HG03439 (cell line): ENCODE results near the gene TLR9.
"Not testable (repeated sequence)": the region's sequence is repeated elsewhere in the genome, so short reads cannot be mapped to it uniquely, and the experiment has no call there.

Experiments used
- ATAC-seq: cut with Tn5 transposase; IDR thresholded peaks from one replicate; pipeline ENCODE4 v1.9.1; 2021; ENCODE audit warnings: mild to moderate bottlenecking, moderate library complexity; ENCODE audit not compliant: unreplicated experiment

TLR9 gene, protein sequence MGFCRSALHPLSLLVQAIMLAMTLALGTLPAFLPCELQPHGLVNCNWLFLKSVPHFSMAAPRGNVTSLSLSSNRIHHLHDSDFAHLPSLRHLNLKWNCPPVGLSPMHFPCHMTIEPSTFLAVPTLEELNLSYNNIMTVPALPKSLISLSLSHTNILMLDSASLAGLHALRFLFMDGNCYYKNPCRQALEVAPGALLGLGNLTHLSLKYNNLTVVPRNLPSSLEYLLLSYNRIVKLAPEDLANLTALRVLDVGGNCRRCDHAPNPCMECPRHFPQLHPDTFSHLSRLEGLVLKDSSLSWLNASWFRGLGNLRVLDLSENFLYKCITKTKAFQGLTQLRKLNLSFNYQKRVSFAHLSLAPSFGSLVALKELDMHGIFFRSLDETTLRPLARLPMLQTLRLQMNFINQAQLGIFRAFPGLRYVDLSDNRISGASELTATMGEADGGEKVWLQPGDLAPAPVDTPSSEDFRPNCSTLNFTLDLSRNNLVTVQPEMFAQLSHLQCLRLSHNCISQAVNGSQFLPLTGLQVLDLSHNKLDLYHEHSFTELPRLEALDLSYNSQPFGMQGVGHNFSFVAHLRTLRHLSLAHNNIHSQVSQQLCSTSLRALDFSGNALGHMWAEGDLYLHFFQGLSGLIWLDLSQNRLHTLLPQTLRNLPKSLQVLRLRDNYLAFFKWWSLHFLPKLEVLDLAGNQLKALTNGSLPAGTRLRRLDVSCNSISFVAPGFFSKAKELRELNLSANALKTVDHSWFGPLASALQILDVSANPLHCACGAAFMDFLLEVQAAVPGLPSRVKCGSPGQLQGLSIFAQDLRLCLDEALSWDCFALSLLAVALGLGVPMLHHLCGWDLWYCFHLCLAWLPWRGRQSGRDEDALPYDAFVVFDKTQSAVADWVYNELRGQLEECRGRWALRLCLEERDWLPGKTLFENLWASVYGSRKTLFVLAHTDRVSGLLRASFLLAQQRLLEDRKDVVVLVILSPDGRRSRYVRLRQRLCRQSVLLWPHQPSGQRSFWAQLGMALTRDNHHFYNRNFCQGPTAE

DNA sequence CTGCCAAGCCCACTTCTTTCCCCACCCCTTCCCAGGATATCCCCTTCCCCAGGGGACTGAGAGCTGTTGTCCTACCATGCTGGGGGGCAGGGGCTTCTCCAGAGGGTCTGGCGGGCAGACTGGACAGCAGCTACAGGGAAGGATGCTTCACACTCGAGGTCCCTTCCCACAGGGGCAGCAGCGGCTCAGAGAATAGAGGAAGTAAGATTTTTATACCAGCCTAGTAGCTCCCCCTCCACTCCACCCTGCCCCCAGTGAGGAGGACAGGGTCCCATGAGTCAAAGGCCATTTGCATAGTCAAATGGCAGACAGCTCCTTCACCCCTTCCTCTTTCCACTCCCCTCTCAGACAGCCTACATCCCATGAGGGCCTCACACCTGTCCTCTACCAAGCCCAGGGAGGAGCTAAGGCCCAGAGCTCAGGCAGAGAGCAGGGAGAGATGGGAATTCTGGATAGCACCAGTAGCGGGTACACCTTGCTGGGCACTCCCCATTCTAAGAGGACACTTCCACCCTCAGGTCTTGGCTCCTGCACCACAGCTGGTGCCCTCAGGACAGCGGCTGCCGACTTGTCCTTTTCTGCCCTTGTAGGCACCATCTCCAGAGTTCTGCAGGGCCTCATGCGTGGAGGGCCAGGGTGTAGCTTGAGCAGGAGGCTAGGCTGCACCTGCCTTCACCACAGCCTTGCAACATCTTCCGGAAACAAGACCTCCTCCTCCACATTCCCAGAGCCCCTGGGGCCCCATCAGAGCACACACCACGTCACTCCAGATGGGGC, at the start of gene TLR9:
Gene TLR9 (minus strand): TSS at position 194 of the 777 bp plus-strand sequence. CDS start 116 bp downstream, at position 78.
- ATAC-seq: peak; percentile 80

DNA sequence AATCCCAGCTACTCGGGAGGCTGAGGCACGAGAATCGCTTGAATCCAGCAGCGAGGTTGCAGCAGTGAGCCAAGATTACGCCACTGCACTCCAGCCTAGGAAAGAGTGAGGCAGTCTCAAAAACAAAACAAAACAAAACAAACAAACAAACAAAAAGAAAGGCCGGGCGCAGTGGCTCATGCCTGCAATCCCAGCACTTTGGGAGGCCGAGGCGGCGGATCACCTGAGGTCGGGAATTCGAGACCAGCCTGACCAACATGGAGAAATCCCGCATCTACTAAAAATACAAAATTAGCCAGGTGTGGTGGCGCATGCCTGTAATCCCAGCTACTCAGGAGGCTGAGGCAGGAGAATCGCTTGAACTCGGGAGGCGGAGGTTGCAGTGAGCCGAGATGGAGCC, 49.3 kb upstream of the TLR9 start:
- not testable (repeated sequence) for ATAC-seq

DNA sequence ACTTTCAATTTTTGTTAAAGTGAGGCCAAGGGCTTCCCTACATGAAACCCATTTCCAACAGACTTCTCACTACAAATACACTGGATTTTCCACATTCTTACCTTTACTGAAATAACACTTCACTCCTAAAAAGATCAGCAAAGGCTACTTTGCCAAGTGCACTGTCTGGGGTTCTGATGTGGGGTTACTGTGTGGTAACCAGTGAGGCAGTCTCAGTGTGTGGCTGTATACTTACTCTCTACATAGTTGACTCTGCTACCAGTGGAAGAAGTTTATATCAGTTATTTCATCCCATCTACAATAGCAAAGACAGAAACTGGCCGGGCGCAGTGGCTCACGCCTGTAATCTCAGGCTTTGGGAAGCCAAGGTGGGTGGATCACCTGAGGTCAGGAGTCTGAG, 47.4 kb upstream of the TLR9 start:
- no peak for ATAC-seq

DNA sequence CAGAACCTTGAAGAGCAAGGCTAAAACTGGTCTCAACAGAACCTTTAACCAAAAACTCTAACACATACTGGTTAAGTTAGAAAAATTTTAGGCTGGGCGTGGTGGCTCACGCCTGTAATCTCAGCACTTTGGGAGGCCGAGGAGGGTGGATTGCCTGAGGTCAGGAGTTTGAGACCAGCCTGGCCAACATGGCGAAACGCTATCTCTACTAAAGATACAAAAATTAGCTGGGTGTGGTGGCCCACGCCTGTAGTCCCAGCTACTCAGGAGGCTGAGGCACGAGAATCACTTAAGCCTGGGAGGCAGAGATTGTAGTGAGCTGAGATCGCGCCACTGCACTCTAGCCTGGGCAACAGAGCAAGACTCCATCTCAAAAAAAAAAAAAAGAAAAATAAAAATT, 46.7 kb upstream of the TLR9 start:
- ATAC-seq: not testable (repeated sequence)

DNA sequence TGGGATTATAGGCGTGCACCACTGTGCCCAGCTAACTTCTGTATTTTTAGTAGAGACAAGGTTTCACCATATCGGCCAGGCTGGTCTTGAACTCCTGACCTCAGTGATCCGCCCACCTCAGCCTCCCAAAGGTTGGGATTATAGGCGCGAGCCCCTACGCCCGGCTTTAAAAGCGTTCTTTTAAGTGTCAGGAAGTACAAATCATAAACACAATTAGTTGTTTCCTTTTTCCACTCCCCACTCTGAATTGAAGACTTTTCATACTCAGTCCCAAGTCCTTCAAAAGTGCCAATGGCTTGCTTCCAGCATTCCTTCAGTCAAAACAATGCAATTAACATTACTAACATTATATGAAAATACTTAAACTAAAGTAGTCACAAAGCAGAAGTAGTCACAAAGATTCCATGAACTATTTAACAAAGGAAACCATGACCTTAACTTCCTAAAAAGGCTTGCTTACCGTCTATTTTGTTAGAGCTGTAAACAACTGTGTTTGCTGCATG, 44.9 kb upstream of the TLR9 start:
- ATAC-seq: no peak

DNA sequence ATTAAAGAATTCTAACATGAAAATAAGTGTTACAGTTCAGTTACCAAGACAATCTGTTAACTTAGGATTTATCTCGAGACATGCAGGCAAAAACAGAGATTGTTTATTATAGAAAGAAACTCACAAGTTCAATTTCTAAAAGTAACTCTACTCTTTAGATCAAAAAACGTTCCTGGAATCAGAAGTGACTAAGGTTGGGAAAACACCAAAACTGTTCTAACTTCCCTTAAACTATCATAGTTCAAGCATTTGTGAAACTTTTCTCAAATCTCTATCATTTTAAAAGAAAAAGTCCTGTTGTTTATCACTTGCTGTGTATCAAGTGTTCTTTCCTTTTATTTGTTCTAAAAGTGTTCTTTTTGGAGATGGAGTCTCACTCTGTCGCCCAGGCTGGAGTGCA, 44.3 kb upstream of the TLR9 start:
- ATAC-seq: no peak

DNA sequence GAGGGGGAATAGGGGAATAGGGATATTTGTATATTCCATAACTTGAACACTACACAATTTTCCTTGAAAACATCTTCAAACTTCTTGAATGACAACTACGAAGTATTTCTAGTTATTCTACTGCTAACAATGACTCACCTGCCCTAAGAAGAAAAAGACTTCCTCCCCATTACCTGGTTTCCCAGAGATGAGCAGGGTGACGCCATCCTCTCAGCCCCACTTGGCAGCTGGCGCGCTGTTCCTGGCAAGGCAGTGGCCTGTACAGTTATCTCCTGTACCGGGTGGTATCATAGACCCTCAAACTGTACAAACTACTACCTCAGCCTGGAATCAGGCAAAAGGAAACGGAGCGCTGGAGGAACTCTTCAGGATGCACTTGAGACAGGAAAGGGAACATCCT, 42.6 kb upstream of the TLR9 start:
- no peak for ATAC-seq

DNA sequence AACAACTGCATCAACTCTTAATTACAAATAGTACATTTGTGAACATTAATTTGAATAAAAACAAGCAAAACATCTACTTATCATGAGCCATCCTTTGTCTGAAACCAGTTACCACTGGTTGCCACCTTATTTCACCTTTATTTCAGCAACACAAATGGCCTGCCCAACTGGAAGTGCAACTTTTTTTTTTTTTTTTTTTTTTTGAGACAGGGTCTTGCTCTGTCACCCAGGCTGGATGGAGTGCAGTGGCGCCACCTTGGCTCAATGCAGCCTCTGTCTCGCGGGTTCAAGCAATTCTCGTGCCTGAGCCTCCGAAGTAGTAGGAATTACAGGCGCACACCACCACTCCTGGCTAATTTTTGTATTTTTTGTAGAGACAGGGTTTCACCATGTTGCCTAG, 39.9 kb upstream of the TLR9 start:
- no peak for ATAC-seq

DNA sequence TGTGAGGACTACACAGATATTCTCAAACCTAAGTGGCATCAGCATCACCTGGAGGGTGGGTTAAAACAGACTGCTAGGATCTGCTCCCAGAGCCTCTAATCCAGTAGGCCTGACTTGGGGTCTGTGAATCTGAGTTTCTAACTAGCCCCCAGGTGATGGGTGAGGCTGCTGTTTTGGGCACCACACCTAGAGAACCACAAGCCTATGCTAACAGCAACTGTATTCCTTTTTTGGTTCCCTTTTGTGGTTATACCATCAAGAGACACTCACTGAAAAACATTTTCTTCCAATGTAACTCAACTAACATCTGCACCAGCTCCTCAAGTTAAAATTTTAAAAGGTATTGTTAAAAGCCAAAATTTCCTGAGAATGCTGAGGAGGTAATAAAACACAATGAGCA, 37.0 kb upstream of the TLR9 start:
- no peak for ATAC-seq

DNA sequence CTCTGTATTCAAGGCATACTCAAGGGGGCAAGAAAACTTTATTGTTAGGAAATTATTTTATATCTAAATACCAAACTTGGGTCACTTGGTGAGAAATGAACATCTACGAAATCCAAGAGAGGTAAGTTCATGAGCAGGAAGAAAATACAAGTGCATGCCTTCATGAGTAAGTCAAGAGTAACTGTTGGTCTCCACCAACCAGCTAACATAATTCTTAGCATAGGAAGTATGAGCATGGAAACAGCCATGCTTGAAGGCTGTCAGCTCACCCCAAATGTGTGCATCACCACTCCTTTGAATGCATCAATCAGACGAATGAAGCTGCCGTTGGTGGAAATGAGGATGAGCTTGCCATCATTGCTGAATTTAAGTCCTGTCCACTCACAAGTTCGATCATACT, 34.0 kb upstream of the TLR9 start:
- no peak for ATAC-seq

DNA sequence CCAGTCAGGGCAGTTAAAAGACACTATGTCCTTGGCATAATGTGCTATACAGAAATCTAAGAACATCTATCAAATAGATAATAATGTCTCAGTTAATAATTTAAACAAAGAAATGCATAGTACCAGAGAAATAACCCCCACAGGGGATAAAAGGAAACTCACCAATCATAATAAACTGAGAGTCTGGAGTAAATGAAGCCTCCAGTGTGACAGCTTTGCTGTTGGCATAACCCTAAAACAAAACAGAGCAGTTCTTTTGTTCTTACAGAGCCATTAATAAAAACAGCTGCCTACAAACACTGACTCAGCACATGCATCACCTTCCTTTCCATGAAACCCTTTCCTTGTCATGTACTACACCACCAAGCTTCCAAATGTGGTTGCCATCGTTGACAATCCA, 33.6 kb upstream of the TLR9 start:
- ATAC-seq: no peak

DNA sequence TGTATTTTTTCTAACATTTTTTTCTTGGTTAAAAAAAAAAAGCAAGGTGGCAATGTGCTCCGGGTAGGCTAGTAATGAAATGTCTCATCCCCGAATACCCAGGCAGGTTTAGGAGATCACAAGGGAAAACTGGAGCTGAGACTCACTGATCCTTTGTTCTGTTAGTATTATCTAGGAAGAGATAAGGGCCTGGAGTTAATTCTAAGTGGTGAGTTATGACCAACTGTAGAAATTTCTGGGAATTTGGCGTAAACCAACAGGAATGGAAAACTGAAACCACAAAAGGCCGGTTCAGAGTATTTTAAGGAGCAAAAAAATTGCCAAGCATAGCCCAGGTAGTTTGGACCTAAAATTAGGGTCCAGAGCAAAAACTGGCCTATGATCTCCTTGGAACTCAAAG, 32.5 kb upstream of the TLR9 start:
- ATAC-seq: no peak

DNA sequence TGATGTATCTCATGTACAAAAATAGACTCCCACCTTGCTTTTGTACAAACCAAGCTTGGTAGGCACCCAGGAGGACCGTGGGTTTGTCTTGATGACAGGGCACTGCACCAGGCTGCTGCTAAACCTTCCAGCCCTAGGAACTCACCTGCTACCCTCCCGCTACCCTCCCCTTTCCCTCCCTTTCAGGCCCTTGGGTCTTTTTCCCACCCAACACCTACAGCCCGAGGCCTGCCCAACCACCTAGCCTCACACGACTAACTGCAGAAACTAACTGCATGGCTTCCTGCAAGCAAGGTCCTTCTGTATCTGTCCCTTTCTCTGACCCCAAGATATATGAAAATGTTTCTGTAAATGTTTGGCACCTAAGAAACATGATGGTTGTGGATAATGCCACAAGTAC, 31.2 kb upstream of the TLR9 start:
- ATAC-seq: no peak

DNA sequence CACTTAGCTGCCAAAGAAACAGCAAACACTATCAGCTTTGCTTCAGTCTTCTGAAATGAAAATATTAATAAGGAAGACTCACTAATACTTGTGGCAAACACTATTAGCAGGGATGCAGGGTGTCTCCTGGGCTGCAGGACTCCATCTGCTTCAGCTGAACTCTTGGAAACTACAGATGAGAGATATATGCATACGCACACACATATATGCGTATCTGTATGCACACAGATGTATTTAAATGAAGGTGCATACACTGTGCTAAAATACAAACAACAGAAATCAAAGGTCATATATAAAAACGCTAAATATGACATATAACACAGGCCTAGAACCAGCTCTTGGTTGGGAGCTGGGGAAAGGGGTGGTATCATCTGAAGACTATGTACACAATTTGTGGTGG, 30.7 kb upstream of the TLR9 start:
- no peak for ATAC-seq

DNA sequence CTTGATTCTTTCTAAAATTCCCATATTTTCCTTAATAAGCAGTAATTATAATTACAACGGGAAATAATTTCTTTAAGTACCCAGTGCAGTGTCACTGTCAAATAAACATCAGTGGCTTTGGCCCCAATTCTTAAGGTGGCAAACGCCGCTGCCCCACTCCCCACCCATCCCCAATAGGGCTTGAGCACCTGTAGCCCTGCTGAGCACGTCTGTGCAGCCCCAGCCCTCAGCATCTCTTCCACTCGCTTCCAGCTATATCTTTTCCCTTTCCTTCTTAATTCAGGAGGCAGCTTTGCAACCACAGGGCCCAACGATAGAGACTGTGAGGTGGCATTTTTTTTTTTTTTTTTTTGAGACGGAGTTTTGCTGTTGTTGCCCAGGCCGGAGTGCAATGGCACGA, 29.2 kb upstream of the TLR9 start:
- ATAC-seq: no peak

DNA sequence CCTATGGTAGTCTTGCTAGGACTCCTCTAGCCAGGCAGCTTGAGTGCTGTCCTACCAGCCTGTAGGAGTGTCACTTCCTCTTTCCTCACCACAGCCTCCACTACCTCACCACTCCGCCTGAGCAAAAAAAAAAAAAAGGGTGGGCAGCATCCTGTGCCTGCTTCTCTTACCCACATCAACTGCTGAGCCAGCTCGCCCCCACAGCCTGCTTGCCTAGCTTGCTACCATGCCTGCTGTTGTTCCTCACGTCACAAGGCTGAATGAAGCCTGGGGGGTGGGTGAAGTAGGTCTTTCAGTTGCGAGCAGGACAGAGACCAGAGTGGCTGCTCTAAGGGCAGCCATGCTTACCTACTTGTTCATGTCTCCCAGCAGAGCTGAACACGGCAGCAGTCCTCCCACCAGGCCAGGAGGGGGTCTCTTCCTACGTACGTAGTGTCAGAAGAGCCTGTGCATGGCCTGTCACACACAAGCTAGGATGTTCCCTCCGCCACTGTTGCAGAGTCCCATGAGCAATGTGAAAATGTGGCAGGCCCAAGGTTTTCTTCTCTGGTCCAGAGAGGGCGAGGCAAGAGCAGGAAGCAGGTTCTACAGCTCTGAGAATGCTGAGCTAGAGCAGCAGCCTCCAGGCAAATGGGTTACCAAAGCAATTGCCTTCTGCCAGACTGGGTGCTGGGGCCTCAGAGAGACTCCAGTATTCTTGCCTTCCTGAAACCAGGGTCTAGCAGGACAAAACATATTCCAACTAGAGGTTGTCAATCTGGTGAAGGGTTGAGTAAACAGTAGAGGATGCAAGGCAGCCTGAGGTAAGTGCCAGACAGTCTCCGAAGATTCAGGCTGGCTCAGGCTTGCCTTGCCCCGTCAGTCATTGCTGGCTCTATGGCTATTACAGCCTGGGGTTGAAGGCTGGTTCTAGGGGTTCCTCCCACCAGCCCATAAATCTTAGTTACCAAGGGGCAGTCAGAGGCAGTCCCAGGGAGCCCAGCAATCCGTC, 28.2 kb upstream of the TLR9 start:
- ATAC-seq: peak; percentile 86

DNA sequence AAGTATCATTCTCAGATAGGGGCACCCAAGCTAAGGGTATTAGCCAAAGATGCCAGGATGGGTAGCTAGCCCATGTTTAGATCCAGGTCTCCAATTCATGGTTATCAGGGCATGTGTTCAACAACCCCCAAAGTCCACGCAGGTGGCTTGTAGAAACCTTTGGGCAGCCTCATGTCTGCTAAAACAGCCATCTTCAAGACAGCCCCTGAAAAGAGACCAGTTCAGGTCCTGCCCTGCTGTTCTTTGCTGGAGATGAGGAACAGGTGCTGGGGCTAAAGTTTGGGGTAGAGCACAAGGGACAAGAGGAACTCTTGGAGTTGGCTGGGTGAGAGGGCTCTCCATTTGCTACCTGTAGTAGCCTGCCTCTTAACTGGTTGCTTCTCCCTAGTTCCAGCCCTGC, 24.7 kb upstream of the TLR9 start:
- ATAC-seq: no peak

DNA sequence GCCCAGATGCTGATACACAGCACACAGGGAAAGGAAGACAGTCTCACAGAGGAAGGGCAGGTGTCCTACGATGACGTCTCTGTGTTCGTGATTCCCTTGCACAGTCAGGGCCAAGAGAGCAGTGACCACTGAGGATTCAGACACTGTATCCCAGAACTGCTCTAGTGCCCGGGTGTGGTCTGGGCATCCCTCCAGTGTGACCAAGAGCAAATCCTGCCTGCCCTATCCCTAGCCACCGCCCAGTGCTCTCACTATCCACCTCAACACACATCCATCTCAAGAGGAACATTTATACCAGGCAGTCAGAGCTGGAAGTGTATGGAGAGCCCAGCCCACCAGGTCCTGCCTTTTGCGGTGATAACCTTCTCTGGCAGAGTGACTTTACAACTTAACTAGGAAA, 24.2 kb upstream of the TLR9 start:
- no peak for ATAC-seq

DNA sequence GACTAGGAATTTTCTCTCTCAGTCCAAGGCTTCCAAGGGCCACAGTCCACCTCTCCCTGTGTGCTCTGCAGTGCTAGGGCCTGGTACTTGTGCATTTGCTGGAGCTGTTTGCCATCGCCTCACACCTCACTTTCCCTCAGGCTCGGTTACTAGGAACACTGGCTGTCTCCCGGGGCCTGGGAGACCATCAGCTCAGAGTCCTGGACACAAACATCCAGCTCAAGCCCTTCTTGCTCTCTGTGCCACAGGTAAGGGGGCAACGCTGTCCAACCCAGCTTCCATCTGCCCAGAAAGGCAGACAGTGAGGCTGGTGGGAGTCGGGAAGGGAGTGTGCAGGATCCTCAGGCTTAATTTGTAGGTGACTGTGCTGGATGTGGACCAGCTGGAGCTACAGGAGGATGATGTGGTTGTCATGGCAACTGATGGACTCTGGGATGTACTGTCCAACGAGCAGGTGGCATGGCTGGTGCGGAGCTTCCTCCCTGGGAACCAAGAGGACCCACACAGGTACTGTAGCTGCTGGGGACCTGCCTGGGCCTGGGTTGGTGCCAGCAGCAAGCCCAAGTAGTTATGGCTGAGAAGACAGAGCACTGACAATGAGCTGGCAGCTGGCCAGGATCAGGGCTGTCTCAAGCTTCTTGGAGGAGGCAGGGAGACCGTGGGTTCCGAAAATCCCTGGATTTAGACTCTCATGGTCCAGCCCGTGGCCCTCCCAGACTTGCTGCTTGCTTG, 23.5 kb upstream of the TLR9 start:
- no peak for ATAC-seq
